GM19099 (cell line): Measurements from ENCODE around the gene KLHL29.

Source experiments
- POLR2A ChIP-seq: IDR thresholded peaks from 3 replicates; pipeline ENCODE4 v1.6.1; 2011; ENCODE audit warnings: low read depth; ENCODE audit not compliant: insufficient read length; ENCODE audit errors: extremely low read depth

KLHL29 gene

DNA sequence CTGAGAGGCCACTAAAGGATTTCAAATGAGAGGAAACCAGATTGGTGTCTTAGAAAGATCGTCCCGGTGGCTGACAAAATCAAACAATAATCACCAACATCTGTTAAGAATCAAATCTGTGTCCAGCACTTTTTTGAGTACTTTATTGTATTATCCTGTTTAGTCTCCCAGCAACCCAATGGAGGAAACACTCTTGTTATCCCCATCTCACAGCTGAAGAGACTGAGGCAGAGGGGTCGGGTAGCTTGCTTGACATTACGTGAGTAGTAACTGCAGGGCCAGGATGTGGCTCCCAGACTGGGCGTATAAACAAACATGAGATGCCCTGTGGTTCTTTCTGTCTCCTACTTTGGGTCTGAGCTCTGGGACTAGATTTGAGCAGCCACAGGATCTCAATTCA, 76.0 kb downstream of the KLHL29 start:
- TF ChIP-seq POLR2A = no peak

GRCh38 chr2:23464156-23464555, 79.2 kb downstream of the KLHL29 start:
- TF ChIP-seq POLR2A = no peak

DNA sequence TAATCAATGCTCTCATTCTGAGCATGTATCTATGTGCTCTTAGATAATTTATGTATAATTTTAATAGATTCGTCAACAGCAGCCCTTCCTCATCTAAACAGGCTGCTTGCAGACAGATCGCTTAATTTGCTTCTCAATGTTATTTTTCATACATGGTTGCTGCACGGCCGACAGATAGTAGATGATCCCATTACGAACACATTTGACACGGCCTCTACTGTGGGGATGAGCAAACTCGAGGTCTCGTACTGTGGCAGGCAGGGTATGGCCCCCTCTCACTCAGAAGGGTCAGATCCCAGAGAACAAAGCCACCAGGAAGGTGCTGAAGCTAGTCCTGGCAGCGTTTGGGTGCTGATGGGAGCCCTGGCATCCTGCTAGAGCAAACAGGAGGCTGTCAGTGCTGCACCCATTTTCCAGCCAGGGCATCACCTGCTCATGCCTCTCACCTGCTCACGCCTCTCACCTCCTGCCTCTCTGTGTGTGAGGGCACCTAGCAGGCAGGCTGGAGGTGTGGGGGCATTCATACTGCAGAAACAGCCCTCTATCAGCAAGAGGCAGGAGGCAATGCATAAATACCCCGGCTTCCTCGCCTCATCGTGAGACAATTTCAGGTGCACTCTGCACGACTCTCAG, 80.0 kb downstream of the KLHL29 start:
- TF ChIP-seq POLR2A = no peak

DNA sequence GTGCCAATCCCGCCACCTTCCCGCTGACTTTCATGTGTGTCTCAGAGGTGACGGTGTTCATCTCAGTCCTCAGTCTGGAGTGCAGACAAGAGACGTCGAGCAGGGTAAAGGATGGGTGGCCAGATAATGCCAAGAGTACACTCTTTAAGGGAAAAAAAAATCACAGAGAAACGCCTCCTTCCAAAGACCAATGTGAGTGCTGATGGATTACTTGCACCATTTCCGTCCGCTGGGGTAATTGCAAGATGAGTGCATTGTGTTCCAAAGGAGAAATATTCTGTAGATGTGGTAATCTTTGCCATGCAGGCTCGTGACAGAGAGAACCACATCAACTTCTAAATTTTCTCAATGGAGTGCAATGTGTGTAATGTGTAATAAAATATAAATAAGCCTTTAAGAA, 81.0 kb downstream of the KLHL29 start:
- no peak for TF ChIP-seq POLR2A

DNA sequence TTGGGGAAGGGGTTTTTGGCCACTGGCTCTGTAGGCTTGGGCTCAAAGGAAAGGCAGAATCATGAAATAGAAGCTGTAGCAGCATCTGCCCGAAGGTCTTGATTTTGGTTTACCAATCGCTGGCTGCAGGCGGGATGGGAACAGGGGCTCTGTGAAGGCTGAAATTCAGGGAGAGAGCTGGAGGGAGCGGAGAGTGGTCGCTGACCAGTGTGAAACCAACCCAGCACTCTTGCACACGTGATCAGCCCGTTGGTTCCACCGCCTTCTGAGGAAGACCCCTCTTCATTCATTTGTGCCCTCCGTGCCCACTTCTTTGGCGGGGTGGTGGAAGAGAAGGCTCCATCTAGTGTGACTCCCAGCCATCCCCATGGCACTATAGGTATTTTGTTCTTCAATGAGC, 82.6 kb downstream of the KLHL29 start:
- TF ChIP-seq POLR2A = no peak

- no peak for TF ChIP-seq POLR2A
These were observed 83.6 kb downstream of the KLHL29 start for GRCh38 chr2:23468474-23469141.

GRCh38 chr2:23469142-23469540, 84.2 kb downstream of the KLHL29 start:
- TF ChIP-seq POLR2A = no peak

DNA sequence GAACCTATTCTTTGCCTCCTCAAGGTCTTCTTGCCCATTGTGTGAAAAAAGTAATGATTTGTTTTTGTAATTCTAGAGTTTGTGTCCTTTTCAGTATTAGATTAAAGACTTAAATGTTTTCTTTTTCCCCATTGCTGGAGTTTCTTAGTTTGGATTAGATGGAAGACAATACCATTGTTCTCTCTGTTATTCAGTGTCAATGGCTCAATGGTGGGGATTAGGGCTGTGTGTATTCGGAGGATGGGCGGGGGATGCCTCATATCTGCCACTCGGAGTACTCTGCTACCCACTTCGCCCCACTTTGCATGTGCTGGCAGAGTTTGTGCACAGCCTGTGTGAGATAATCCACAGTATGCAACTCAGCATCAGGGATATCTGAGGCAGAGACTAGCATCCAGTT, 90.1 kb downstream of the KLHL29 start:
- no peak for TF ChIP-seq POLR2A

DNA sequence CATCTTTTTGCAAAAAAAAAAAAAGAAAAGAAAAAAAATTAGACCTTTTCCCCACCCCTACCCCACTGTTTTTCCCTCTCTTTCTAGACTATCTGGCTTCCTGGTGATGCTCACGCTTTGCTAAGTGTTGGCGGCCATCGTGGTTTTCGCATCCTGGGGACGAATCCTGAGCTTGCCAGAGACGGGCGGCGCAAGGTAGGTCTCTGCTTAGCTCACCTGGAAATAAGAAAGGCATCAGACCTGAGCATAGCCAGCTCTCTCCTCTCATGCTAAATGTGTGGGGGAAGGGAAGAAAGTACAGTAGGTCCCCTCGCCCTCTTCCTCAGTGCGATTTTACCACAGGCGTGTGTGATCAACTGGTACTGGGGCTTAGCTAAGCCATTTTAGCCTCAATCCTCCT, 90.5 kb downstream of the KLHL29 start:
- TF ChIP-seq POLR2A = no peak

DNA sequence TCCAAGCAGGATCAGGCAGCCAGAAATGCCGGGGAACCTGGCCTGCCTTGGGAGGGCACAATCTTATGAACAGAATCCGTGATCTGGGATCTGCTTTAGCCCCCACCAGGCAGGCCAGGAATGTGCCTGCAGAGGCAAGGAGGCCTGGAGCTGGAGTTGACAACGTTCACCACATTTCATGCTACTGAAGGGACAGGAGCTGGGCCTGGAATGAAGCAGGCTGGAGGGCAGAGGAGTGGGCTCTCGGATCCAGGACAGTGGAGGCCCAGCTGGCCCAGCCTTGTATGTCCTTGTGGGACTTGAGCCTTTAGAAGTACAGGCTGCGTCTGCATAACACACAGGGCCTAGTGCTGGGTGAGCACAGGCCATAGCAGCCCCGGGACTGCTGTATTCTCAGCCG, 91.8 kb downstream of the KLHL29 start:
- no peak for TF ChIP-seq POLR2A

- no peak for TF ChIP-seq POLR2A
These were observed 92.4 kb downstream of the KLHL29 start for GRCh38 chr2:23477392-23477791.

DNA sequence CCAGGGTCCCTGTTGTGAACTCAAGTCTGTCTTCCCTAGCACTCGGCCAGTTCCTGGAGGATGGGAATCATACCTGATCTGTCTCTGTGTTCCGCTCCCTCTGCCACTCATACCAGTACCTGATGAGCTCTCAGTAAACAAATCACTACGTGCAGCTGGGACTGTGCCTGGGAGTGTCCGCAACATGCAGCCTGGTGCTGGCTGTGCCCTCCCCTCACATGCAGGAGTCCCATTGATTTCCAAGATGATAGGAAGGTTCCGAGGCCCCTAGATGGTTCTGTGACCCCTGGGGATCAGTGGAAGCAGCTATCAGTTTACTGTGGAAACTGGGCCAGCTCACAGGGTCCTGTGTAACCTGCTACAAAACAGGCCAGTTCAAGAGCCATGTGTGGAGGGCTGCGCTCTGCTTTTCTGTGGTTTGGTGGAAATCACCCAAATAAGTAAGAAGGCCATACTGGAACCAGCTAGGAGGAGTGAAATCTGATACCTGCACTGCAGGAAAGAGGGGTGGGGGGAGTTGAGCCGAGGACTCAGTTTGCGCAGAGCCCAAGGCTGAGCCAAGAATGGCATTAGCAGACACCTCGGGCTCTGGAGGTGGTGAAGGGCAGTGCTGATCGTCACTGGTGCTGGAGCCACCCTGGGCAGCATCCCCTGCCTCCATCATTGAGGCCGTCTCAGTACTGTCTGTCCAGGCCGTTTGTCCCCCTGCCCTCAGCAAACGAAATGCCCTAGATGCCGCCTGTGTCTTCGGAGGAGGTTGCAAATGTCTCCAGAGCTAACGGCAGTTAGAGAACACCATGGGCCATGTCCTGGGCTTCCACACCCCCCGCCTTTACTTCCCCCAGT, 93.3 kb downstream of the KLHL29 start:
- no peak for TF ChIP-seq POLR2A

- TF ChIP-seq POLR2A = no peak
These were observed 94.1 kb downstream of the KLHL29 start for GRCh38 chr2:23478933-23479683.

GRCh38 chr2:23480957-23481797, 96.2 kb downstream of the KLHL29 start:
- no peak for TF ChIP-seq POLR2A
